ENCODE results near the gene NAV3. TPM values are rescaled to one million over a fixed set of nuclear protein-coding genes. Genes with fewer than 3 reads are reported as not detected.
"Not testable (repeated sequence)": the region's sequence is repeated elsewhere in the genome, so short reads cannot be mapped to it uniquely, and the experiment has no call there.

The NAV3 gene
- polyA plus RNA-seq, 1 donor, result 22.2 TPM

- DNase-seq, result no peak
Observed at GRCh38 chr12:78198896-78199295, 368.2 kb downstream of the NAV3 start.

DNA sequence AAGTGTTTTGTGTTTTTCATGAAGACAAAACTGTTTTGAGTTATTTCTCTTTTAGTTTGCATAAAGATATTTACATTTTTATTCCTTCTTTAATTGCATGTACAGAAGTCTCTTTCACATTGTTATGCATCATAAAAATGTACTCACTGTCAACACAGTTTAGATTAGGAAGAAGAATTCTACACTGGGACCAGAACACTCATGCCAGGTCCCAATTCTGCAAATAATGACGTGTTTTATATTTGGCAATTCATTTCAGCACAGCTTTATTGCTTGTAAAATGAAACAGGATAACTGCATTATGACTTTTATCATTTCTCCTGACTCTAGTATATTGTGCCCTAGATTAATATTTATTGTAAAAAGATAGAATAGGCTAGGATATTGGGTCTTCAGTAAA, 369.2 kb downstream of the NAV3 start:
- no peak for DNase-seq

- DNase-seq, result no peak
Observed at GRCh38 chr12:78204926-78205325, 374.2 kb downstream of the NAV3 start.

DNA sequence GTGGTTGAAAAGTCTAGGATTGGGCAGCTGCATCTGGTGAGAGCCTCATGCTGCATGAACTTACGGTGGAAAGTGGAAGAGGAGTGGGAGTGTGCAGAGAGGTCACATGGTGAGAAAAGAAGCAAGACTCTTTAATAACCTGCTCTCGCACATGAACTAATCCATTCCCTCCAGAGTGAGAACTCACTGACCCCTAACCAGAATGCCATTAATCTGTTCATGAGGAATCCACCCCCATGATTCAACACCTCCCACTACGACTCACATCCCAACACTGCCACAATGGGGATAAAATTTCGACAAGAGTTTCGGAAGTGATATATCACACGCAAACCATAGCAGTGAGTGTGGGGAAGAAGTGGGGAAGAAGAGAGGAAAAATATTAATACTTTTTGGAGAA, 377.4 kb downstream of the NAV3 start:
- no peak for DNase-seq

GRCh38 chr12:78209846-78210505, 379.3 kb downstream of the NAV3 start:
- peak; percentile 78 for DNase-seq

DNA sequence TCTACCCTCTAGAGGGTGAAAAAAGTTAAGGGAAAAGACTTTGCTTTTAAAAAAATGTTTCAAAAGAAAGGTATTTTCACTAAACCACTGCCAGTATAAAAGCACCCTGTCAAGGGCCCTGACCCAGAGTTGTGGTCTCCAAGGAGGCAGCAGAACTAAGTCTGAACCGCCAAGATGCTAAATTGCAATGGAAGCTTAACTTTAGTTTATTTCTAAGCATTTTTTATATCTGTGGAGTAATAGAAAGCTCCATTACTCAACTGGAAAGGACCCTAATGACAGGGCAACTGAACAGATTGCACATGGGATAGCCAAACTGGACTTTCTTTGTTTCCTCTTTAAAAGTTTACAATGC, 379.8 kb downstream of the NAV3 start:
- DNase-seq, result no peak

- no peak for DNase-seq
Observed at GRCh38 chr12:78210894-78211302, 380.2 kb downstream of the NAV3 start.

DNA sequence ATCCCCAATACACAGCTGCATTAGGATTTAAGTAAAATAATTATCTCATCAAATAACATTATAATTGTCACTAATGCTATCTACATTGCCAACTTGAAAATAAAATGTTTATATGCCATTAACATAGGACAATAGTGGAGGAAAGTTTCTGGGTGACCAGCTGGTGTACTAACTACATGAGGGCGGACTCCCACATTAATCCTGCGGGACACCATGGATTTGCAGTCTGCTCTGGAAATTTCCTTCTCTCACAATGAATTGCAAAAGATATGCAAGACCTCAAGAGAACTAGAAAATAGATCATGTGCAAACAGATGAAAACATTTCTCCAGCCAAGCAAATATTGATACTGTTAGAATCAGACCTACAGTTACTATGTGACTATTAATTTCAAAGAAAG, 390.1 kb downstream of the NAV3 start:
- no peak for DNase-seq

DNA sequence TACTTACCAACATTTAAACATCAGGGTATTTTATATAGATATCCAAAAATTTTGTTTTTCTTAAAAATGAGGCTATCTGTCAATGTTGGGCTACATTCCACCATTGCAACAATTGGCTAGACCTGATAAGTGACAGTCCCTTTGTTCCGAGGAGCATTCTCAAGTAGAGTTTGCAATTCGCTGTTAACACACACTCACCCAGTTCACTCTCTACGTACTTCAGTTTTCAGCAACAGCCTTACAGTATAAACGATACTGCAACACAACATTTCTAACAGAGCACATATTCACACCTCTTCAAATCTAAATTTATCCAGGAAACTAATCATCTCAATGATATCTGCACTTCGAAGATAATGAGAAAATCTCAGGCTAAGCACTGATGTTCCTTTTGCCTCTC, 393.5 kb downstream of the NAV3 start:
- no peak for DNase-seq

- no peak for DNase-seq
Observed at GRCh38 chr12:78226763-78227162, 396.1 kb downstream of the NAV3 start.

- no peak for DNase-seq
Observed at GRCh38 chr12:78229591-78230101, 399.0 kb downstream of the NAV3 start.

DNA sequence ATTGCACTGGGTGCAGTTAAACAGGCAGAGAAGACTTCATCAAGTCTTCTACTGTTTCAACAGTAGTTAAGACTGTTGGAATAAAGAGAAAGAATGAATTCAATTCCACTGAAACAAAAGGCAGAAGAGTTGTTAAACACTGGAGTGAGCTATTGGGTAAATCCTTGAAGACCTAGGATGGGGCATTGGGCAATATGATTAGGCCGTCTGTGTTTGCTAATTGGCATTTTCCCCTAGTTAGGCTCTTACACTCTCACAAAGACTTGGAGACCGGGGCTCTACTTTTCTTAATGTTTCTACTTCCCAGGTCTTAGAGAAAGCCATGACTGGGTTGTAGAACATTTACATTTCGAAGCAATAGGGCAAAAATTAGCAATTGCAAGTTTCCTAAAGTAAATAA, 402.1 kb downstream of the NAV3 start:
- DNase-seq, result no peak

- DNase-seq, result no peak
Observed at GRCh38 chr12:78236264-78236663, 405.6 kb downstream of the NAV3 start.

DNA sequence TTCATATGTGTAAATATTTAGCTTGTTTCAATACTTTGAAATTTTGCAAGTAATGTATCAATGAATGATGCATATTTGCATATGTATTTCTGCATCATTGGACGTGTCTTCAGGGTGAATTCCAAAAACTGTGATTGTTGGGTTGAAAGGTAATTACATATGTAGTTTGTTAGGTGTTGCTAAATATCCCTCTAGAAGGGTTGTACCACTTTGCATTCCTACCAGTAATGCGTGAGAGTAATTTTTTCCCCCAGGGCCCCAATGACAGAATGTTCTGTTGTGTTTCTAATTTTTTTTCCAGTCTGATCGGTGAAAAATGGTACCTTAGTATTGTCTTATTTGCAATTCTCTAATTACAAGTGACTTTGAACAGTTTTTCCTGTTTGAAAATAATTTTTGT, 408.9 kb downstream of the NAV3 start:
- no peak for DNase-seq

DNA sequence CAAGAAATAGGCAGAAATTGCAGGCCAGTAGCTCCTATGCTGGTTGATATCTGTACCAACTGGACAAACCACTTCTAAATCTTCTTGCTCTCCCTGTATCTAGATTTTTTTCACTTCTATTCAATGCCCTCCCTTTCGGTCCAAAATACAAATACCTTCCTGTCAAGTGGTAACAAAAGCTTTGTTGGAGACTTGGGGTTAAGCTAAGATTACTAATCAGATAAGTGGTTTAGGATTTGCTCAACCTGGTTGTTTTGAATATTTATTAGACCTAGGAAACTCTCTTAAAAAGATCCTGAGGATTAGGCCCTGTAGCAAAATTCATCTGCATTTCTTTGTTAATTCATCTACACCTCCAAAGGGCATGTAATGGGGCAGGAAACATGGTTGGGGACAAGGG, 410.1 kb downstream of the NAV3 start:
- DNase-seq, result no peak

- DNase-seq, result no peak
Observed at GRCh38 chr12:78241446-78241845, 410.8 kb downstream of the NAV3 start.

- no peak for DNase-seq
Observed at GRCh38 chr12:78244916-78245507, 414.3 kb downstream of the NAV3 start.

DNA sequence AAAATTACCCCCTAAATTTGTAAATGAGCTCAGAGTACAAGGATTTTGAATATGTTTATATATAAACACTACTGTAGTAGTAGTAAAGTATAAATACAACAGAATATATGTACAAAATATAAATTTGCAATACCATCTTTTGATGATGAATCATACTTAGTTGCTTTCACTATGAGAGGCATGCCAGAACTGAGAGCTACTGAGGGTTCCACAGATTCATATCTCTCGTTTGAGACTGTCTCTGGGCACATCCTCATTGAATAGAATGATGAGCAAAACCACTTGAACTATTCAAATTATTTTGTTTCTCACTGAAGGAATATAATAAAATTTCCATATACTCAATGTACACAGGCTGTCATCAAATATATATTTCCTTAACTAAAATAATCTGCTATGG, 417.6 kb downstream of the NAV3 start:
- DNase-seq, result no peak

GRCh38 chr12:78249578-78249977, 418.9 kb downstream of the NAV3 start:
- no peak for DNase-seq

GRCh38 chr12:78257662-78258061, 427.0 kb downstream of the NAV3 start:
- DNase-seq, result not testable (repeated sequence)

DNA sequence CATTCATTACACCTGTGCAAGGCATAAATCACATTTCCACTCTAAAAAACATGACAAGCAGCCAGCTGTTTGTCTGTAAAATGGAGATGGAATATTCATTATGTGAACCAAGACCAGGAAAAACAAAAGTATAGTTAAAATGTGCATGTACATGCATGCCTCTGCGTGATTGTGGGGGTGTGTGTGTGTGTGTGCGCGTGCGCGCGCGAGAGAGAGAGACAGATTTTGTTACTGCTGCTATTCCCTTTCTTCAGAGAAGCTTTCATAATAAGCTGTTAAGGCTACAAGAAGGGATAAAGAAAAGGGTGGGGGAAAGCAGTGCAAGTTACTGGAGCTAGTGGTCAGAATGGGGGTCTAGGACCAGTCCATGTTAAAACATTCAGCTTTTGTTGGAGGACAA, 430.3 kb downstream of the NAV3 start:
- no peak for DNase-seq

GRCh38 chr12:78261901-78262300, 431.2 kb downstream of the NAV3 start:
- no peak for DNase-seq

All from hindlimb muscle (tissue), 1 donor.